ENCODE results near the gene NES.

The NES gene

GRCh38 chr1:156676820-156677615, at the start of gene NES:
Gene NES (minus strand): TSS chr1:156677407. CDS start chr1:156677264, 143 bp downstream.
- DNase-seq = no peak

GRCh38 chr1:156726549-156727226, 49.5 kb upstream of the NES start:
- peak; percentile 46 to 62 for DNase-seq

- DNase-seq = peak; percentile 82 to 84
Observed at GRCh38 chr1:156725683-156726280, 48.6 kb upstream of the NES start.

- no peak for DNase-seq
Observed at GRCh38 chr1:156721535-156721934, 44.3 kb upstream of the NES start.

GRCh38 chr1:156721131-156721530, 43.9 kb upstream of the NES start:
- DNase-seq = no peak

GRCh38 chr1:156717351-156717750, 40.1 kb upstream of the NES start:
- DNase-seq = no peak

- DNase-seq = no peak
Observed at GRCh38 chr1:156714830-156715229, 37.6 kb upstream of the NES start.

- no peak for DNase-seq
Observed at GRCh38 chr1:156712626-156713025, 35.4 kb upstream of the NES start.

DNA sequence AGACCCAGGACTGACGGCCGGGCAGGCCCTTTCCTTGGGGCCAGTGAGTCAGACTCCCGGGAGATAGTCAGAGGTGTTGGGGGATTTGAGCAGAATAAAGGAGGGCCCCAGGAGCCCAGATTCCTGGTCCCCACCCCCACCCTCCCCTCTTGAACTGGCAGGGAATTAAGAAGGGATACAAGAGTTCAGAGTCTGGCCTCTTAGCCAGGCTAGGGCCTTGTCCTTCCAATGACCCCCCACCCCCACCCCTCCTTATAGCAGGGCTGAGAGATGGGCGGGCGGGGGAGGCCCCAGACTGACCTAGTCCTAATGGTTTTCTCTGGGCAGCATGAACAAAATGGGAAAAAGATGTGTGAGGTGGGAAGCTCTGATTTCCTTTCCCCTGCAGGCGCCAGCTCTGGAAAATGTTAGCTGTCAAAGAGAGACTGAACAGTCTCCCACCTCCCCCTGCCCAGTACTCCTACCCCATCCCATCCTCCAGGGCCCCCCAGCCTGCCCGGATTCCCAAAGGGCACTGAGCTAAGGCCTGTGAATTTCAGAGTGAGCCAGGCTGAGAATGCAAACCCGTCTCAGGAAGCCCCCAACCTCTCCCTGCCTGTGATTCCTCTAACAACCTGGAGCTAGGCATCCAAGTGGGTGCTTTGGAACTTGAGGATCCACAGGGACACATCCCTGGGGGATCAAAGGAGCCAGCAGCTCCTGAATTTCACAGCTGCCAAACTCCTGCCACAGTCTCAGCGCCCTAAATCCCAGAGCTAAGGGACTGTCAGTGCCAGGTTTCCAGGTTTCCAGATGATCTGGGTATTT, 34.0 kb upstream of the NES start:
- DNase-seq = no peak

- DNase-seq = no peak
Observed at GRCh38 chr1:156709757-156710489, 32.7 kb upstream of the NES start.

- DNase-seq = no peak
Observed at GRCh38 chr1:156709031-156709430, 31.8 kb upstream of the NES start.

- DNase-seq = no peak
Observed at GRCh38 chr1:156708218-156708661, 31.0 kb upstream of the NES start.

GRCh38 chr1:156707417-156708217, 30.4 kb upstream of the NES start:
- no peak for DNase-seq

- no peak for DNase-seq
Observed at GRCh38 chr1:156706657-156707416, 29.6 kb upstream of the NES start.

DNA sequence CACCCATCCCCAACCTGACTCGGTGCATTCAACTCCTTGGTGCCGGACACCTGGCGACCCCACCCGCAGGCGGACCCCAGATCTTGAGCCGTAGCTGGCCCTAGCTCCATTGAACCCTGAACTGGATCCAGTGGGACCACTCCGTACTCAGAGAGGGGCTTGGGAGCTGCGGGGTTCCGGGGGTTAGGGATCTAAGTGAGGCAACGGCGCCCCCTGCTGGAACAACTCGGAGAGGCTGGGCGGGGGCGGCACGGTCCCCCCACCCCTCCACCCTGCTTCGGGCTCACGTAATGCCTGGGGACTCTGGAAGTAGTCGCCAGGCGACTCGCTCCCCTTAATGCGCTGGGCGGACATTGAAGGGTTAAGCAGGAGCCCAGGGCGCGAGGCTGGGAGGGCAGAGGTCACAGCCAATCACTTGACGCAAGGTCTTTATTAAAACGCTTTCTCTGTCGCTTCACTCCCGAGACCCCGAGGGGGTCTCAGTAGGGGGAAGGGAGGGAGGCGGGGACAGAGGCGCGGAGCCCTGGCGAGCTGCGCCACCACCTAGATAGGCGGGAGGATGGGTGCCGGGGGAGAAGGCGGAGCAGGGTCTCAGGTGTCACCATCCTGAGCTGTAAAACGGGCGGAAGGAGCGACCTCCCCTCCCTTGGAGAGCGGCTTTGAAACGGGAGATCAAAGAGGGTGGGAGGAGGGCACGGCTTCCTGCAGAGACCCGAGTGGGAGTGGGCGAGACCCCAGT, 28.9 kb upstream of the NES start:
- DNase-seq = peak; percentile 65 to 71

- no peak for DNase-seq
Observed at GRCh38 chr1:156705321-156705917, 28.2 kb upstream of the NES start, which contains the start of gene CRABP2. Gene CRABP2 (minus strand): TSS chr1:156705583. CDS start chr1:156705446, 137 bp downstream.

DNA sequence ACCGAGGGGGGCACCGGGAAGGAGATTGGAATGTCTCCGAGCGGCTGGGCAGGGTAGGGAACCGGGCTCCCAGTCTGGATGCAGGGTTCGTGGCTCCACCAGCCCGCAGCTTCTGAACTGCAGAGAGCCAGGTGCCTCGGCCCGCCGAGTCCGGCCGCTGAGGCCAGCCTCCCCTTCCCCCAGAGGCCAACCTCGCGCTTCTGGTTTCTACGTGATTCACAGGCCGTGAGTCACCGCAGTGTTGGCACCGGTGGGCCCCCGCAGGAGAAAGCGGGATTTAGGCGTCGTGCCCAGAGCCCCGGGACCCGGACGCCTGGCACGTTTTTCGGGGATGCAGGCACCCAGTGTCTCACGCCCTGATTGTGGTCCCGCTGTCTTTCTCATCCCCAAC, 27.7 kb upstream of the NES start:
- no peak for DNase-seq

DNA sequence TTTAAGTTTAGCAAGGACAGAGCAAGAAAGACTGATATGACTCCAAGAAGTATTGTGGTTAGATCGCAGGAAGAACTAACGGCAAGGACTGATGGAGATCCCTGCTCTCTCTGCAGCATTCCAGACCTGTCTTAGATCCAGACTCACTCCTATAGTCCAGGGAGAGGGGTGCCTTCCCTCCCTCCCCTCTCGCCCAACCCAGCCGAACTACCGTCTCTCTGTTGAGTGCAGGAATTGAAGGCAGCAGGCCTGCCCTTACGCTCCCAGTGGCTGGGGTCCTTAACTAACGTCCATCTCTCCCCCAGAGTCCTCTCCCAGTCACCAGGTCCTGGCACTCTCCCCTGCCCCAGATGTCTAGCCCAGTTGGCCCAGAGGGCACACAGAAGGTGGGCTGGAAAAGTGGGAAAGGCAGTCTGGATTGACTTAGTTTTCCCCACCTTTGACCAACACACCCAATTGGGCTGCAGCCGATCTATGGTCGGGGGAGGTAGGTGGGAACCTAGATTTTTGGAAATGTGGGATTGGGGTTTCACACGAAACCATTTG, 27.0 kb upstream of the NES start:
- no peak for DNase-seq

DNA sequence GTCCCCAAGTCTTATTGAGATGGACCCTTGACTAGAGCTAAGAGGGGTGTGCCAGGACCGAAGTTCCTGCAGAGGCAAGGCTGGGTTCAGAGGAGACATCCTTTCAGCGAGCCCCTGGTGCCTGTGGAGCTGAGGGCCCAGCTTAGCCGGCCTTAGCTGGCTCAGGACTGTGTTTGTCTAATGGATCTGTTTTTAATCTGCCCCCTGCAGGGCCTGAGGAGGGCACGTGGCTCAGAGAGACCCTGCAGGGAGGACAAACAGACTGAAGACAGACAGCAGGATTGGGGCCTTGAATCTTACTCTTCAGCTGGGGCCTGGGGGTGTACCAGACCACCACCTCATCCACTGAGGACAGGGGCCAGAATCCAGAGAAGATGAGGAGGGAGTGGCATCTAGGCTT, 26.5 kb upstream of the NES start:
- DNase-seq = no peak
